ENCODE results near the gene IFNL1. TPM values are rescaled to one million over a fixed set of nuclear protein-coding genes. Genes with fewer than 3 reads are reported as not detected.

The IFNL1 gene
- total and polyA plus RNA-seq, 2 donors (not counting 1 experiment from before 2014, with no cell fraction given) = not detected

GRCh38 chr19:39341719-39342604 is 45.8 kb downstream of the IFNL1 start, which contains the start of gene SAMD4B:
TSS of gene SAMD4B (plus strand) at chr19:39342421. CDS start at chr19:39356894, 14,473 bp downstream.
- CTCF ChIA-PET = interaction anchor here (0.6 to 1.4 kb wide), 10 partner anchors 22 to 1027 kb away, joined by 3 to 9 read pairs (median 4); partner anchors contain the start of genes FAM98C, MED29, PAF1 and PLEKHG2
- intact Hi-C loops (cut with micrococcal nuclease) = loop anchor here (1.0 to 5.0 kb wide), 7 partner anchors 14 to 1920 kb away; partner anchors contain the start of genes EID2B, HNRNPUL1, MED29 and PAF1

More at GRCh38 chr19:39341719-39342604, 45.8 kb downstream of the IFNL1 start, which contains the start of gene SAMD4B:
- ATAC-seq (ENCODE audit: low read depth) (peak; percentile 92), DNase-seq (peak; percentile 99)
- TF ChIP-seq CTCF (IDR thresholded peaks at IDR 0.05) (peak; percentile 81), EZH2 (IDR thresholded peaks at IDR 0.05; ENCODE audit: borderline replicate concordance, insufficient read depth, low read depth, low read length, poor library complexity, severe bottlenecking) (no peak)
- H3K27me3 Mint-ChIP-seq = no peaks in the 10 kb centered on the region
- Histone ChIP-seq H3K79me2 (ENCODE audit: control insufficient read depth, insufficient read depth, low read length) (peaks cover 57% of the 10 kb centered on the region), H2AFZ (ENCODE audit: insufficient read depth, low read depth, low read length, poor library complexity, severe bottlenecking) (peak within 1 kb of the TSS; percentile 88), H3K4me2 (replicated peaks; ENCODE audit: low read depth, low read length, poor library complexity, severe bottlenecking) (peak within 1 kb of the TSS; percentile 96), H3K27me3 (replicated peaks in 1 of 4; ENCODE audit: control extremely low read depth in 1 of 4, control insufficient read depth in 3 of 4, insufficient read depth in 4 of 4, low read length in 3 of 4) (no peaks in the 10 kb centered on the region), H3K9ac (ENCODE audit: low read length) (peak within 1 kb of the TSS; percentile 86), H4K20me1 (ENCODE audit: control insufficient read depth, insufficient read depth, low read length, poor library complexity, severe bottlenecking) (peaks cover 13% of the 10 kb centered on the region), H3K4me1 (ENCODE audit: control insufficient read depth in 2 of 2, insufficient read depth in 2 of 2, low read length in 2 of 2) (peaks cover 32 to 46% of the 10 kb centered on the region in 2 donors), H3K9me3 (ENCODE audit: control extremely low read depth in 1 of 3, control insufficient read depth in 2 of 3, insufficient read depth in 1 of 3, low read length in 2 of 3) (peaks cover 0 to 3% (median 0%) of the 10 kb centered on the region in 3 donors), H3K36me3 (replicated peaks in 1 of 2; ENCODE audit: control extremely low read depth in 1 of 2, control insufficient read depth in 1 of 2, extremely low read depth in 1 of 2, insufficient read depth in 2 of 2, low read length in 1 of 2) (peaks cover 0 to 17% of the 10 kb centered on the region in 2 experiments), H3K4me3 (ENCODE audit: control extremely low read depth in 1 of 5, extremely low read depth in 1 of 5, insufficient read depth in 1 of 5, low read depth in 2 of 5, low read length in 4 of 5) (peak within 1 kb of the TSS; percentile 88 to 98 (median 98)), H3K27ac (ENCODE audit: low read length in 2 of 2) (peak within 1 kb of the TSS; percentile 79 to 86)
- no peaks in the 10 kb centered on the region for H3K9me3 Mint-ChIP-seq (ENCODE audit: insufficient read depth)
- POLR2A ChIA-PET = interaction anchor here (0.5 to 1.9 kb wide), 14 partner anchors 19 to 305 kb away, joined by 3 to 10 read pairs (median 4); partner anchors contain the start of genes MED29, PAF1, PLEKHG2 and RPS16
- peak within 1 kb of the TSS; percentile 95 for H3K27ac Mint-ChIP-seq
- WGBS (ENCODE audit: insufficient coverage) = under 1% methylated on average over 99 of the region's 105 CpGs
- H3K4me3 Mint-ChIP-seq = peak within 1 kb of the TSS; percentile 97
- peaks cover 65% of the 10 kb centered on the region for H3K4me1 Mint-ChIP-seq

Data from B cell (primary cell).